Activated naive CD4-positive, alpha-beta T cell treated with anti-CD3 and anti-CD28 coated beads for 36 hours (primary cell): ENCODE measurements around the gene SDHA. TPM values are rescaled to one million over a fixed set of nuclear protein-coding genes. Genes with fewer than 3 reads are reported as not detected.

ENCODE experiments used
- CTCF ChIA-PET: fragments of 350-600 bp; sonication (Branson Sonifier 250); formaldehyde crosslinking; loops from one replicate; lab custom pipeline; 2021; ENCODE audit warnings: antibody characterized with exemption; lab: Charles Lee
- DNase-seq: peaks from one replicate; pipeline ENCODE4 v3.0.0-alpha.2; 2020
- H3K27ac Mint-ChIP-seq: one replicate; pipeline ENCODE4 v1.8.0; 2021; ENCODE audit warnings: mild to moderate bottlenecking, mixed read lengths
- H3K27me3 Mint-ChIP-seq: one replicate; pipeline ENCODE4 v1.8.0; 2021; ENCODE audit warnings: low read depth, mixed read lengths
- H3K36me3 Mint-ChIP-seq: one replicate; pipeline ENCODE4 v1.8.0; 2021; ENCODE audit warnings: low read depth, mixed read lengths
- H3K4me1 Mint-ChIP-seq: one replicate; pipeline ENCODE4 v1.8.0; 2021; ENCODE audit warnings: low read depth, mixed read lengths
- H3K4me3 Mint-ChIP-seq: one replicate; pipeline ENCODE4 v1.8.0; 2021; ENCODE audit warnings: mild to moderate bottlenecking, moderate library complexity, mixed read lengths
- H3K9me3 Mint-ChIP-seq: one replicate; pipeline ENCODE4 v1.8.0; 2021; ENCODE audit warnings: mixed read lengths
- intact Hi-C: fragments of 100-400 bp; cut with micrococcal nuclease; formaldehyde crosslinking; loops from one replicate; pipeline ENCODE4 v1.15.1; 2023
- total RNA-seq, 2 experiments: library from RNA; stranded (reverse); gene quantifications; one replicate each; pipeline ENCODE4 v1.2.3, GENCODE V29; 2021

The SDHA gene
- total RNA-seq, 2 experiments from 2014 or later = 133 to 136 TPM

DNA sequence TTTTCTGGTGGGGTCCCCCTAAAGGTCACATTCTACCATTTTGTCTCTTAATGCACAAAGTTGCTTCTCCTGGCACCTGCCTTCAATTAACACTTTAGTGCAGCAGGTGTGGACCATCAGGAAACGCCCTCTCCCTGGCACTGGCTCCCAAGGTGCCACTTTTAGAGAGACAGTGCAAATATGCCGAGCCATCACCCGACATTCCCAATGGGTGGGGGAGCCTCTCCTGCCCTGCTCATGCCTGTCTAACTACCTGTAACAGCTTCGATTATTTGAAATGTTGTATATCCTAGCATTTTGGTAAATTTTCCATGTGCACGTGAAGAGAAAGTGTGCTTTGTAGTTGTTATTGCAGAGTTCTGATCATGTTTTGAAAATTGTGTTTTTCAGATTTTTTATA is 40.0 kb upstream of the SDHA start:
- H3K27me3 Mint-ChIP-seq = peaks cover 3% of the 10 kb centered on the region
- DNase-seq = no peak
- no peak overlapping the region for H3K27ac Mint-ChIP-seq
- no peaks in the 10 kb centered on the region for H3K9me3 Mint-ChIP-seq
- no peaks in the 10 kb centered on the region for H3K36me3 Mint-ChIP-seq
- H3K4me3 Mint-ChIP-seq = no peak overlapping the region
- no peaks in the 10 kb centered on the region for H3K4me1 Mint-ChIP-seq
- CTCF ChIA-PET = no interaction called here
- intact Hi-C loops = no loop called here

GRCh38 chr5:179401-179800 is 38.7 kb upstream of the SDHA start:
- CTCF ChIA-PET = no interaction called here
- H3K4me1 Mint-ChIP-seq = no peaks in the 10 kb centered on the region
- intact Hi-C loops = no loop called here
- peaks cover 3% of the 10 kb centered on the region for H3K27me3 Mint-ChIP-seq
- DNase-seq = no peak
- H3K27ac Mint-ChIP-seq = no peak overlapping the region
- no peaks in the 10 kb centered on the region for H3K9me3 Mint-ChIP-seq
- no peak overlapping the region for H3K4me3 Mint-ChIP-seq
- no peaks in the 10 kb centered on the region for H3K36me3 Mint-ChIP-seq

DNA sequence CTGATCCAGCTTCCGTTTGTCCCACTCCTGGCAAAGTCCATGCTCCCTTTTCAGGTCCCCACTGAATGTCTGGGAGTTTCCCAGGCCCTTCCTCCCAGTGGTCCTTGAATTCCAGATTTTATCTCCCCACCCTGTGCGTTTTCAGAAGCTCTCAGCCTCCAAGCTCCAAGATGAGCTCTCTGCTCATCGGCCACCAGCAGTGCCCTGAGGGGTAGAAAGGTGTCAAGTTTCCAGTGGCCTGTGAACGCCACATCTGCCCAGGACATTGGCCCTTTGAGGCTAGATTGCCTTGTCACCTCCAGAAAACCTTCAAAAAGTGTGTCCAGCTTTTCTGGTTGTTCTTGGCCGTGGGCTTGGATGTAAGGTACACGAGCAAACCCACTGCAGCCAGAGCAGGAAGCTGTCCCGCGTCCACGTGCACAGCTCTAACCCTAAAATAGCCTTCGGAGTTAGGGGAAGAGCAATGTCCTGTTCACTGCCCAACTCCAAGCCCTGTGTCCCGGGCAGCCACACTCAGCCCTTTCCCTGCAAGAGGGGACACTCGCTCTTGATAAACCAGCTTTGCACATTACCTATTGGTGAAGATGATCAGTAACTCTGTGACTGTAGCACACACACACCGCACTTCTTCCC is 37.7 kb upstream of the SDHA start:
- Mint-ChIP-seq H3K4me1 (no peaks in the 10 kb centered on the region), H3K4me3 (no peak overlapping the region), H3K27ac (no peak overlapping the region), H3K27me3 (peaks cover 3% of the 10 kb centered on the region), H3K9me3 (no peaks in the 10 kb centered on the region), H3K36me3 (no peaks in the 10 kb centered on the region)
- intact Hi-C loops = no loop called here
- no peak for DNase-seq
- CTCF ChIA-PET = no interaction called here

DNA sequence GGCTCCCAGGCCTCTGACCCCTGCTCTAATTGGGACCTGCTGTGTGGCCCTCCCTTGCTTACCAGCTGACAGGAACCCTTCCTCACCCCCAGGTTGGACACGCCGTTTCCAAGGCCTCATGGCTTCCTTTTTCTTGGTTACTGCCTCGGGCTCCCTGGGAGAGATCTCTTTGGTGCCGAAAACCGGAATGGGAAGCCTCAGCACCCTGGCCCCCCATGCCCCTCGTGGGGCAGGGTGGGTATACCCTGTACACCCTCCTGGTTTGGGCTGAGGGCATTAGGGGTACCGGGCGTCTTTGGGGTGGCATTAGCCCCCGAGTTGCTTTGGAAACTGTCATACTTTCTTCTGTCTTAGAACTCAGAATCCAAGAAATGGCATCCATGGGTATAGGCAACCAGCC is 37.0 kb upstream of the SDHA start:
- H3K9me3 Mint-ChIP-seq = no peaks in the 10 kb centered on the region
- no peaks in the 10 kb centered on the region for H3K36me3 Mint-ChIP-seq
- intact Hi-C loops = no loop called here
- no peaks in the 10 kb centered on the region for H3K4me1 Mint-ChIP-seq
- no peak for DNase-seq
- H3K27me3 Mint-ChIP-seq = peaks cover 3% of the 10 kb centered on the region
- H3K4me3 Mint-ChIP-seq = no peak overlapping the region
- CTCF ChIA-PET = no interaction called here
- no peak overlapping the region for H3K27ac Mint-ChIP-seq

DNA sequence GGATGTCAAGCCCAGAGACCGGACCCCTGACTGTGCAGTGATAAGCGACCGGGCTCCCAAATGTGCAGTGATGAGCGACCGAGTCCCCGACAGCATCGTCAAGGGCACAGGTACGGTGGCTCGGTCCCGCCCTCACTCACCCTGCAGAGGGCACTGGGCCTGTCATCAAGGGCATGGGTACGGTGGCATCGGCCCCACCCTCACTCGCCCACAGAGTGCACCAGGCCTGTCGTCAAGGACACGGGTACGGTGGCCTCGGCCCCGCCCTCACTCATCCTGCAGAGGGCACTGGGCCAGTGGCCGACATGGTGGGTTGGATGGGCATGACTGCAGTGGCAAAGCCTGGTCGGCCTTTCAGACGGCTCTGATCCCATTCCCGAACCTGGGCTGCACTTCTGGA is 36.6 kb upstream of the SDHA start:
- Mint-ChIP-seq H3K4me3 (no peak overlapping the region), H3K4me1 (no peaks in the 10 kb centered on the region), H3K27ac (no peak overlapping the region), H3K27me3 (peaks cover 3% of the 10 kb centered on the region), H3K9me3 (no peaks in the 10 kb centered on the region), H3K36me3 (no peaks in the 10 kb centered on the region)
- intact Hi-C loops = no loop called here
- CTCF ChIA-PET = no interaction called here
- DNase-seq = no peak

DNA sequence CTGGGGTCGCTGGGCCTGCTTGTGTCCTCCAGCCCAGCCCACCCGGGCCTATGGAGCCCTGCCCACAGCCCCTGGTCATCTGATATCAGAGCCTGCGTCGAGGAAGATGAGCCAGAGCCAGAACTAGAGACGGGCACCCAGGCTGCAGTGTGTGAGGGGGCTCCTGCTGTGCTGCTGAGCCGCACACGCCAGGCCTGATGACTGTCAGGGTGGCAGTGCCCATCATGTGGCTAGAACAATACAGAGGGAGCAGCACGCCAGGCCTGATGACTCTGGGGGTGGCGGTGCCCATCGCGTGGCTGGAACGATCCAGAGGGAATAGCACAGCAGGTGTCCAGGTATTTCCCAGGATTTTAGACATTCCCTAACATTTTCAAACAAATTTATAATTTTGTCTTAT is 36.0 kb upstream of the SDHA start:
- Mint-ChIP-seq H3K4me1 (no peaks in the 10 kb centered on the region), H3K27ac (no peak overlapping the region), H3K9me3 (no peaks in the 10 kb centered on the region), H3K27me3 (peaks cover 3% of the 10 kb centered on the region), H3K36me3 (no peaks in the 10 kb centered on the region), H3K4me3 (no peak overlapping the region)
- DNase-seq = no peak
- CTCF ChIA-PET = no interaction called here
- intact Hi-C loops = no loop called here

- Mint-ChIP-seq H3K27ac (no peak overlapping the region), H3K4me3 (no peak overlapping the region), H3K9me3 (no peaks in the 10 kb centered on the region), H3K36me3 (no peaks in the 10 kb centered on the region), H3K27me3 (peaks cover 7% of the 10 kb centered on the region), H3K4me1 (peaks cover 7% of the 10 kb centered on the region)
- intact Hi-C loops = no loop called here
- DNase-seq = no peak
- CTCF ChIA-PET = no interaction called here
Measured at GRCh38 chr5:184471-184870, 33.6 kb upstream of the SDHA start.

DNA sequence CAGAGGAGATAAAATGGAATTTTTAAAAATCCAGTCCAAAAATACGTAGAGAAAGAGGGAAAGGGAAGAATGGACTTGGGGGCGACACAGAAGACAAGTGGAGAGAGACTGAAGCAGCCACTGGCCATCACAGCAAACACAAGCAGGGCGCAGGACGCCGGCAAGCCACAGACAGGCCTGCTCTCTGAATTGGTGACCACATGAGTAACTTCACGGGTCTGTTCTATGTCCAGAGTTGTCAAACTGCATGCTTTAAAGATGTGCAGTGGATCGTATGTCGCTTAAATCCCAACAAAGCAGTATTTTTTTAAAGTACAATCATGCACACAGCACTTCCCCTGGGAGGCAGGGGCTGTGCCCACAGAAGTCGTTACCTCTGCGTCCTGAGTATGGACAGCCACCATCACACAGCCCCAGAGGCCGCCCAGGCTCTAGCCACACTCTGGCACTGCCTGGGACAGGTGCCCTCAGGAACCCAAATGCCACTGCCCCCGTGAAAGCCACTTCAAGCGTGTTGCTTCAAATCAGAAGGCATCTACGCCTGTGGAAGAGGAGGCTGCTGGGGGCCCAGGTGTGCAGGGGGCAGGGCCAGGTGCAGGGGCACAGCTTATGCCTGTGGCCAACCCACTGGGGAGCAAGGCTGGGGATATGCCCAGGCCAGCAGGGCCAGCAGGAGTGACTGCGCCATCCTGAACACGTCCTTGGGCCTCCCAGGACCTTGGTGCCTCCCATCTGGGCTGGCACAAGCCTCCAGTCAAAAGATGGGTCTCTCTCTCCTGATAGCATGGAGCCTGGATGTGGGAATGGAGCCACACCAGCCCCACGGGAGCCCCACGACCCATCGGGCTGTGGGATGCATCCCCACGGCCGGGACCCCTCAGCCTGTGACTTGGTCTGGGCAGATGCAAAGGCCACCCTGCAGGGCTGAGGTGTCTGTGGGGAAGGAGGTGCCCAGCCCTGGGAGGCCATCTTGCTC is 32.7 kb upstream of the SDHA start:
- no peak for DNase-seq
- Mint-ChIP-seq H3K27me3 (peaks cover 4% of the 10 kb centered on the region), H3K4me1 (peaks cover 10% of the 10 kb centered on the region), H3K9me3 (no peaks in the 10 kb centered on the region), H3K36me3 (no peaks in the 10 kb centered on the region), H3K4me3 (no peak overlapping the region), H3K27ac (no peak overlapping the region)
- CTCF ChIA-PET = no interaction called here
- intact Hi-C loops = no loop called here

DNA sequence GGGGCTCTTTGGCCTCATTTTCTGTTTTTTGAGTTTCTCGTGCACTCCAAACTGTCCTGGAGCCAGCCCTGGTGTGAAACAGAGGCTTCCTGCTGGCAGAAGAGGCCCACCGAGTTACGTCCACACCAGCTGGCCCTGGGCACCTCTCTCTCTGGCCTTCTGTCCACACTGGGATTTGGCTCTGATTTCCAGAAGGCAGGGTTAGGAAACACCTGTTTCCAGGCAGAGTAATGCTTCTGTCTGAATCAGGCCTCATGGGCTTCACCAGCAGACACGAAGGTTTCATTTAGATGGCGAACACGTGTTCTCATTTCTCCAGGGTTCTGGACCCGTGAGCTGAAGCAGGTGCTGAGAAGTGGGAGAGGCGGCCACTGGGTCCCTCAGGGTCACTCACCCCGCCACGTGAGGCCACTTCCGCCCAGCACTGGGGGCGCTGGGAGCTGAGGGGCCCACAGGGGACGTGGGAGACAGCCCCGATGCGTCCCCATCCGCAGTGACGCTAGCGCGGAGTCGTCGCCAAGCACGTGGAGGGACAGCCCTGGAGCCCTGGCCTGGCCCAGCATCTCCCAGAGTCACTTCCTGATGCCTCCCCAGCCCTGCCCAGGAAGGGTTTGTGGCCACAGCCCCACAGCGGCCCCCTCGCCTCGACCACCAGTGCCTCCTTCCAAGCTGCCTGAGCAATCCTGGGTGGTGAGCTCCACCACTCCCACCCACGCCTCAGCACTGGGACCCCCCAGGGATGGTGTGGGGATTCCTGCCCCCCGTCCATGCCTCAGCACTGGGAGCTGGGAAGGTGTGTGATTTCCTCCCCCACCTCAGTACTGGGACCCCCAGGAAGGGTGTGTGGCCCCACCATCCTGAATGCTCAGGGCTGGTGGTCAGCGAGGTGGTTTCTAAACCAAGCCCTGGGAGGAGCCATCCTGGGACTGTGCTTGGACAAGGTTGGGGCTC is 31.8 kb upstream of the SDHA start:
- DNase-seq = no peak
- Mint-ChIP-seq H3K27ac (no peak overlapping the region), H3K9me3 (no peaks in the 10 kb centered on the region), H3K4me3 (no peak overlapping the region), H3K27me3 (peaks cover 4% of the 10 kb centered on the region), H3K4me1 (peaks cover 11% of the 10 kb centered on the region), H3K36me3 (no peaks in the 10 kb centered on the region)
- intact Hi-C loops = no loop called here
- CTCF ChIA-PET = no interaction called here

- H3K9me3 Mint-ChIP-seq = no peaks in the 10 kb centered on the region
- peaks cover 11% of the 10 kb centered on the region for H3K4me1 Mint-ChIP-seq
- no peak overlapping the region for H3K27ac Mint-ChIP-seq
- H3K36me3 Mint-ChIP-seq = no peaks in the 10 kb centered on the region
- intact Hi-C loops = no loop called here
- H3K27me3 Mint-ChIP-seq = peaks cover 4% of the 10 kb centered on the region
- DNase-seq = no peak
- CTCF ChIA-PET = interaction anchor here (1.6 kb wide), 1 partner anchor 260 kb away, joined by 4 read pairs; no protein-coding TSS in a partner anchor
- H3K4me3 Mint-ChIP-seq = no peak overlapping the region
Measured at GRCh38 chr5:187042-187431, 31.1 kb upstream of the SDHA start.

DNA sequence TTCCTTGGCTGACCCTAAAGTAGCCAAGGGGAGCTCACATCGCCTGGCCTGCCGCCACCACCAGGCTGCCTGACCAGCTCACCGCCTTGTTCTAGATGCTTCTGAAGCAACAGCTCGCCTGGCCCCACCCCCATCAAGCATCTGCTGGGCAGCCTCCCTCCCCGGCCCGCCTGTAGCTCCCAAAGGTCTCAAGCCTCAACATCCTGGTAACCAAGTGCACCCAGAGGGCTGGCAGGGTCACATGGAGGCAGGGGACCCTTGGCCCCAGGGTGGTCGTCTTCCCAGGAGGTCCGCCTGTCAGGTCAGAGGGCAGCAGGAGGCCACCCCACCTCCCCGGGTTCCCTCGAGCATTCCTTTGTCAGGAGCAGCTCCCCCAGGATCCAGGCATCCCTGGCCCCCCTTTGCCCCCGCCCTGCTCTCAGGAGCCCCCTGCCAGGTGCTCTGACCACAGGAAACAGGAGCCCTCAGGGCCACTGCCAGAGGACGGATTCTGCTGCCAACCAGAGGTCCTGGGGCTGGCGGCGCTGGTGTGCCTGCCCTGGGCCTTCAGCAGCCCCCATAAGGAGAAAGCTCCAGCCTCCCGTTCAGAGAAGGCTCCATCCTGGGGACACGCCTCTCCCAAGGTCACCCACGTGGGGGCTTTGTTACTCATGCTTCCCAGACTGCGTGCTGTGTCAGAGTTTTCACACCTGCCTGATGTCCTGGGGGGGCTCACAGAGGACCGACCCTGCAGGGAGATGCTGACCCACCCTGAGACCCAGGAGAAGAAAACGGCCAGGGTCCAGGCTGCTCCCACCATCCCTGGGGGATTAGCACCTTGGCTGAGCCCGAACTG is 30.3 kb upstream of the SDHA start:
- Mint-ChIP-seq H3K4me3 (no peak overlapping the region), H3K27ac (no peak overlapping the region), H3K36me3 (no peaks in the 10 kb centered on the region), H3K27me3 (peaks cover 4% of the 10 kb centered on the region), H3K4me1 (peaks cover 11% of the 10 kb centered on the region), H3K9me3 (no peaks in the 10 kb centered on the region)
- no peak for DNase-seq
- intact Hi-C loops = loop anchor here (1.0 kb wide), 4 partner anchors 30 to 243 kb away; partner anchors contain the start of genes CCDC127, PDCD6 and SDHA
- CTCF ChIA-PET = interaction anchor here (0.6 to 2.2 kb wide), 12 partner anchors 16 to 427 kb away, joined by 3 to 13 read pairs (median 4); partner anchors contain the start of genes CCDC127 and SDHA
